ENCODE results near the gene SELPLG.

GRCh38 chr12:108627134-108627920 is 6.4 kb downstream of the SELPLG start:
- TF ChIP-seq, protein P1, sequence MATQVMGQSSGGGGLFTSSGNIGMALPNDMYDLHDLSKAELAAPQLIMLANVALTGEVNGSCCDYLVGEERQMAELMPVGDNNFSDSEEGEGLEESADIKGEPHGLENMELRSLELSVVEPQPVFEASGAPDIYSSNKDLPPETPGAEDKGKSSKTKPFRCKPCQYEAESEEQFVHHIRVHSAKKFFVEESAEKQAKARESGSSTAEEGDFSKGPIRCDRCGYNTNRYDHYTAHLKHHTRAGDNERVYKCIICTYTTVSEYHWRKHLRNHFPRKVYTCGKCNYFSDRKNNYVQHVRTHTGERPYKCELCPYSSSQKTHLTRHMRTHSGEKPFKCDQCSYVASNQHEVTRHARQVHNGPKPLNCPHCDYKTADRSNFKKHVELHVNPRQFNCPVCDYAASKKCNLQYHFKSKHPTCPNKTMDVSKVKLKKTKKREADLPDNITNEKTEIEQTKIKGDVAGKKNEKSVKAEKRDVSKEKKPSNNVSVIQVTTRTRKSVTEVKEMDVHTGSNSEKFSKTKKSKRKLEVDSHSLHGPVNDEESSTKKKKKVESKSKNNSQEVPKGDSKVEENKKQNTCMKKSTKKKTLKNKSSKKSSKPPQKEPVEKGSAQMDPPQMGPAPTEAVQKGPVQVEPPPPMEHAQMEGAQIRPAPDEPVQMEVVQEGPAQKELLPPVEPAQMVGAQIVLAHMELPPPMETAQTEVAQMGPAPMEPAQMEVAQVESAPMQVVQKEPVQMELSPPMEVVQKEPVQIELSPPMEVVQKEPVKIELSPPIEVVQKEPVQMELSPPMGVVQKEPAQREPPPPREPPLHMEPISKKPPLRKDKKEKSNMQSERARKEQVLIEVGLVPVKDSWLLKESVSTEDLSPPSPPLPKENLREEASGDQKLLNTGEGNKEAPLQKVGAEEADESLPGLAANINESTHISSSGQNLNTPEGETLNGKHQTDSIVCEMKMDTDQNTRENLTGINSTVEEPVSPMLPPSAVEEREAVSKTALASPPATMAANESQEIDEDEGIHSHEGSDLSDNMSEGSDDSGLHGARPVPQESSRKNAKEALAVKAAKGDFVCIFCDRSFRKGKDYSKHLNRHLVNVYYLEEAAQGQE (IDR thresholded peaks at IDR 0.05; ENCODE audit: insufficient read depth in 1 of 2, low read depth in 2 of 2, low read length in 2 of 2): no peak
- TF ChIP-seq POLR2AphosphoS5 (IDR thresholded peaks at IDR 0.05; ENCODE audit: low read depth, low read length) (no peak), TAF1 (IDR thresholded peaks at IDR 0.05; ENCODE audit: borderline replicate concordance, insufficient read depth, low read length) (no peak), FOXP2 (optimal IDR thresholded peaks at IDR 0.05; ENCODE audit: borderline replicate concordance, extremely low read depth, extremely low read length, insufficient read depth) (no peak), SIN3A (IDR thresholded peaks at IDR 0.05; ENCODE audit: borderline replicate concordance, insufficient read depth, low read length) (no peak)
